Myocyte (in vitro differentiated cells): ENCODE data around the gene SMIM15. TPM values are rescaled to one million over a fixed set of nuclear protein-coding genes. Genes with fewer than 3 reads are reported as not detected.

Experiments used
- DNase-seq: peaks from one replicate; pipeline ENCODE4 v3.0.0-alpha.2; 2012; ENCODE audit warnings: low read depth
- total RNA-seq: library from RNA; depleted of rRNA; stranded (reverse); fragments of >200 nt; gene quantifications from 2 replicates; pipeline ENCODE4 v1.2.3, GENCODE V29; 2014

Gene SMIM15
- total RNA-seq, 1 donor from 2014 or later: 25.4 TPM

- DNase-seq: no peak
Measured at GRCh38 chr5:61160497-61160896, 1.8 kb downstream of the SMIM15 start.

GRCh38 chr5:61159836-61160235 is 2.4 kb downstream of the SMIM15 start:
- DNase-seq: no peak

- DNase-seq: no peak
Measured at GRCh38 chr5:61159070-61159469, 3.2 kb downstream of the SMIM15 start.

DNA sequence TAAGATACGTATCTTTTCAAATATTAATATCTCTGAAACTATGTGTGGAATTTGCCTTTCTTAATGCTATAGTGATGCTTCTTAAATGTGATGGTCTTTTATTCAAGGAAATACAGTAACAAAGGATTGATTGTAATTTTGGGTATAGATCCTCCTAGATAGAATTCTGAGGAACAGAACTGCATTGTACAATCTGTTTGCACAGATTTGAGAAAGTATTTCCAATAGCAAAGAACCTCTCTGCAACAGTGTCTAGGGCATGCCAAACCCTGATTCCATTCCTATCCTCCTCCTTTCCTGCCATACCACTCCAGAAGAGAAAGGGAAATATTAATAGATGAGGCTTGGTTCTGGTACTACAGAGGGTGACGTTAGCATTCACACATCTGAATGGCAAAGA is 10.4 kb downstream of the SMIM15 start:
- DNase-seq: no peak

DNA sequence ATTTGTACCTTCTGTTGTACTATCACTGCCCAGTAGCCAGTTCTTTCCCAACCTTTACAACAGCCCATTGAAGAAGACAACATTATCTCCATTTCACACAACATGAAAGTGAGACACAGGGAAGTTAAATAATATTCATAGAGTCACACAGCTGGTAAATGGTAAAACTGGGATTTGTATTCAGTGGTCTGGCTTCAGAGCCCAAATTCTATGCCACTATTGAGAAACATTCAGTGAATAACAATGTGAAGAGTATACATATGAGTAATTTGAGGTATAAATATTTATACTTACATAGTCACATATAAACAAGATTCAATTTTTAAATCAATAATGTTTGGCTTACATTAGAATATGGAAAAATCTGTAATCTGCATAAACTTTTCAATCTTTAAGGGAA is 13.8 kb downstream of the SMIM15 start:
- no peak for DNase-seq

- no peak for DNase-seq
Measured at GRCh38 chr5:61142811-61143210, 19.5 kb downstream of the SMIM15 start.

GRCh38 chr5:61142391-61142790 is 19.9 kb downstream of the SMIM15 start:
- no peak for DNase-seq

- DNase-seq: no peak
Measured at GRCh38 chr5:61141801-61142200, 20.5 kb downstream of the SMIM15 start.

DNA sequence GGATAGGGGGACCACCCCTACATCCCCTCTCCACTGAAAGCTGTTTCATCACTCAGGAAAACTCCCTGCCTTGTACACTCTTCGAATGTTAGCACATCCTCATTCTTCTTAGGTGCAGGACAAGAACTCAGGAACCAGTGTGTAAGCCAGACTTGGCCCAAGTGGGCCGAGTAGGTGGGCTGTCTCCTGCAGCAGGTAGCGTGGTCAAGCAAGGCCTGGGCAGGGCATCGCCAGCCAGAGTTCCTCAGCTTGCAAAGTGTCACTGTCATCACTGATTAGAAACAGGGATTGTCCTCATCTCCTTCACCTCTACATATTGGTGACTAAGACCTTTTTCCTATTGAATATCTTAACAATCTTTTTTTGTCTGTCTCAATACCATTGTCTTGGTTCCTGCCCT is 22.3 kb downstream of the SMIM15 start:
- no peak for DNase-seq

GRCh38 chr5:61139094-61139873 is 23.0 kb downstream of the SMIM15 start:
- no peak for DNase-seq

DNA sequence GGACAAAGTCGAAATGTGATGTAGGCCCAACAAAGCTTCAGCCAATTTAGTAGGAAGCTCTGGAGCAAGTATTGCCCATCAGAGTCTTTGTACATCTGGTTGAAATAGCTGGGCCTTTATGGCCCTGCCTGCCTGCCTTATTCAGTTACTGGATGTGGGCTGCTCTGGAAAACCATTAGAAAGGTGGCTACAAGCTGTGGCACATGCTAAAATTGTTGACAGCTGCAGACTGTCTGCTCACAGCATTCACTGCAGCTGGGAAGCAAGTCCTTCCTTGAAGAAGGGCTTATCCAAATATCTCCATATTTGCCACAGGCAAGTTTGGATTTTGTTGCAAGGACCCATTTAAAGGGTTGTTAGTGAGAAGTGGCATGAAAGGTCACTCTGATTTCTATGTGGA is 24.4 kb downstream of the SMIM15 start:
- peak; percentile 40 for DNase-seq

GRCh38 chr5:61132559-61132958 is 29.7 kb downstream of the SMIM15 start:
- peak; percentile 13 for DNase-seq

GRCh38 chr5:61130289-61130688 is 32.0 kb downstream of the SMIM15 start:
- no peak for DNase-seq

DNA sequence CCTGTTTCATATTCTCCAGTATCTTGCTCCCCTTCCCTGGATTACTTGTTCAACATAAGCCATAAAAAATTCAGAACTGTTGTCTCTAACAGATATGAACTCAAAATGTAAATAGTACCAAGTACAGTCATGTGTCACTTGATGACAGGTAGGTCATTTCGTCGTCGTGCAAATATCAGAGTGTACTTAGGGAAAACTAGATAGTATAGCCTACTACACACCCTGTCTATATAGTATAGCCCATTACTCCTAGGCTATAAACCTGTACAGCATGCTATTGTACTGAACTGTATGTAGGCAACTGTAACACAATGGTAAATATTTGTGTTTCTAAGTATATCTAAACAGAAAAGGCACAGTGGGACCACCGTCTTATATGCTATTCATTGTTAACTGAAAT is 39.1 kb downstream of the SMIM15 start:
- DNase-seq: no peak

DNA sequence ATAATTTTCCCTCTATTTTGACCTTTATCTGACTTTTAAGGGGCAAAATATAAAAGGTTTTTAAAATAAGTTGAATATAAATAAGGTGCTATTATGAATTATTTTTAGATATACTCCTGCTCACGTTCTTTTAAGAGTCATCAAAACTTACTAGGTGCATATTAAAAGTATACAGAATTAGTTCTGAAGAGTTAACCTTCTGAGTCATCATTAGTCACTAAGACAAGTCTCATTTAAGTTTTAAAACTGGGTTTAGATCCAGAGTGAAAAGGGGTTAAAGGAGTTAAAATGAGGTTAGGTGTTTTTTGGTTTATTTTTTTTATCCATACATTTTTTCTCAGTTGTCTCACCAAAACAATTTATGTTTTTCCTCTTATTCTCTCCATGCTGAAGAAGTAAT is 41.7 kb downstream of the SMIM15 start:
- no peak for DNase-seq

DNA sequence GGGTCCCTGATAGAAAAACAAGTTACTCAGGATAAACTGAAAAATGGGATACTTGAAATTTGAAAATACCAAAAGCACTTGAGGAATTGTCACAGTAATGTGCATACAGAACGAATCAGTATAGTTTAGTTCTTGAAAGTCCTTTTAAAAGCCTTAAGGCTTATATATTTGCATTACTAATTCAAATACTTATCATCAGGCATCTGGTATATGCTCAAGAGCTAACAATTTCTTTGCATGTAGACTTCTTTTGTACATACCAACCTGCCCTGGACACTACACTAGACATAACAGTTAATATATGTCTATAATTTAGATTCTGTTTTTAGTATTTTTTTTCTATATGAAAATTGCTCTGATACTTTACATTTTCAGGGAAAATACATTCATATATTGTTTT is 43.2 kb downstream of the SMIM15 start:
- no peak for DNase-seq

- DNase-seq: no peak
Measured at GRCh38 chr5:61115968-61116367, 46.3 kb downstream of the SMIM15 start.

DNA sequence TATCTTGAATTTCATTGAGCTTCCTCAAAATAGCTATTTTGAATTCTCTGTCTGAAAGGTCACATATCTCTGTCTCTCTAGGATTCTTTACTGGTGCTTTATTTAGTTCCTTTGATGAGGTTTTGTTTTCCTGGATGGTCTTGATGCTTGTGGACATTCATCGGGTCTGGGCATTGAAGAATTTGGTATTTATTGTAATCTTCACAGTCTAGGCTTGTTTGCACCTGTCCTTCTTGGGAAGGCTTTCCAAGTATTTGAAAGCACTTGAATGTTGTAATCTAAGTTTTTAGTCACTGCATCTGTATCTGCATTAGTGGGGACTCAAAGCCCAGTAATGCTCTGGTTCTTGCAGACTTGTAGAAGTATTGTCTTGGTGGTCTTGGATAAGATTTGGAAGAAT is 47.8 kb downstream of the SMIM15 start:
- DNase-seq: no peak

Other genes with a start within 250 kb of the SMIM15 start
- gene ERCC8, start 217.4 kb downstream of the SMIM15 start, total RNA-seq: 19.4 and 28.3 TPM in 2 replicates
- 29.0 and 33.9 TPM in 2 replicates for gene NDUFAF2, start 217.3 kb downstream of the SMIM15 start, total RNA-seq
- gene ZSWIM6, start 169.8 kb upstream of the SMIM15 start, total RNA-seq: 8.7 and 9.7 TPM in 2 replicates